Esophagus squamous epithelium (tissue), 5 donors: ENCODE data around the gene CHKB. TPM values are rescaled to one million over a fixed set of nuclear protein-coding genes. Genes with fewer than 3 reads are reported as not detected.

Source experiments
- DNase-seq: peaks from one replicate; lab custom pipeline; 2025; lab: John Stamatoyannopoulos, UW
- H3K27ac ChIP-seq, 4 donors: fragments of 200-600 bp; sonication (generic); one replicate each; pipeline ENCODE4 v1.5.1; 2016 to 2019; ENCODE audit warnings: mild to moderate bottlenecking in 1 of 4
- H3K27me3 ChIP-seq, 4 donors: fragments of 200-600 bp; sonication (generic); 1 replicate in 3 of 4; 2 replicates in 1 of 4; pipeline versions ENCODE4 v1.5.1 to v1.6.0; 2017 to 2021; ENCODE audit warnings: antibody characterized with exemption in 1 of 4
- H3K36me3 ChIP-seq, 3 donors: fragments of 200-600 bp; sonication (generic); one replicate each; pipeline ENCODE4 v1.5.1; 2016 to 2019
- H3K4me1 ChIP-seq, 3 donors: fragments of 200-600 bp; sonication (generic); one replicate each; pipeline ENCODE4 v1.5.1; 2017 to 2019
- H3K4me3 ChIP-seq, 4 donors: fragments of 200-600 bp; sonication (generic); 1 replicate in 3 of 4; 2 replicates in 1 of 4; pipeline ENCODE4 v1.5.1; 2016 to 2019; ENCODE audit warnings: mild to moderate bottlenecking in 2 of 4, moderate library complexity in 1 of 4
- H3K9me3 ChIP-seq, 3 donors: fragments of 200-600 bp; sonication (generic); one replicate each; pipeline ENCODE4 v1.5.1; 2016 to 2019
- POLR2A ChIP-seq, 4 donors: fragments of 450-650 bp; IDR thresholded peaks; one replicate each; pipeline ENCODE4 v1.6.1; 2017; ENCODE audit warnings: antibody characterized with exemption in 4 of 4, mild to moderate bottlenecking in 4 of 4, moderate library complexity in 3 of 4
- WGBS, 2 donors: methylation state at CpG; one replicate each; pipeline ENCODE4 v1.1.5; 2018; 5-methylcytosine and 5-hydroxymethylcytosine counted together
- intact Hi-C: fragments of 100-400 bp; cut with DNase I; formaldehyde crosslinking; loops from one replicate; pipeline ENCODE4 v1.15.0; 2022
- total RNA-seq, 4 donors: library from RNA; depleted of rRNA; stranded (reverse); fragments of >200 nt; gene quantifications; one replicate each; pipeline ENCODE4 v1.1.0, GENCODE V29; 2016
- TF ChIP-seq, protein P1 (sequence below), 6 experiments: fragments of 450-650 bp in 4 of 6; fragments of 200-600 bp in 2 of 6; sonication (generic) in 2 of 6; IDR thresholded peaks; one replicate each; pipeline ENCODE4 v1.5.1; 2016 to 2019; ENCODE audit warnings: antibody characterized with exemption in 6 of 6, mild to moderate bottlenecking in 4 of 6, moderate library complexity in 4 of 6
- donor health status: DM: yes; HTN: yes; CAD: no.

CHKB gene
- total RNA-seq, 4 donors from 2014 or later = 16.7 to 51.2 (median 35.4) TPM

GRCh38 chr22:50600967-50601668, 18.5 kb upstream of the CHKB start:
- Histone ChIP-seq H3K36me3 (no peaks in the 10 kb centered on the region), H3K27ac (no peak overlapping the region), H3K9me3 (no peaks in the 10 kb centered on the region), H3K27me3 (peaks cover 0 to 82% (median 2%) of the 10 kb centered on the region in 4 donors), H3K4me3 (peak overlapping the region; percentile 31 to 63 (median 45)), H3K4me1 (peaks cover 0 to 22% (median 13%) of the 10 kb centered on the region in 3 donors)
- TF ChIP-seq, protein P1, sequence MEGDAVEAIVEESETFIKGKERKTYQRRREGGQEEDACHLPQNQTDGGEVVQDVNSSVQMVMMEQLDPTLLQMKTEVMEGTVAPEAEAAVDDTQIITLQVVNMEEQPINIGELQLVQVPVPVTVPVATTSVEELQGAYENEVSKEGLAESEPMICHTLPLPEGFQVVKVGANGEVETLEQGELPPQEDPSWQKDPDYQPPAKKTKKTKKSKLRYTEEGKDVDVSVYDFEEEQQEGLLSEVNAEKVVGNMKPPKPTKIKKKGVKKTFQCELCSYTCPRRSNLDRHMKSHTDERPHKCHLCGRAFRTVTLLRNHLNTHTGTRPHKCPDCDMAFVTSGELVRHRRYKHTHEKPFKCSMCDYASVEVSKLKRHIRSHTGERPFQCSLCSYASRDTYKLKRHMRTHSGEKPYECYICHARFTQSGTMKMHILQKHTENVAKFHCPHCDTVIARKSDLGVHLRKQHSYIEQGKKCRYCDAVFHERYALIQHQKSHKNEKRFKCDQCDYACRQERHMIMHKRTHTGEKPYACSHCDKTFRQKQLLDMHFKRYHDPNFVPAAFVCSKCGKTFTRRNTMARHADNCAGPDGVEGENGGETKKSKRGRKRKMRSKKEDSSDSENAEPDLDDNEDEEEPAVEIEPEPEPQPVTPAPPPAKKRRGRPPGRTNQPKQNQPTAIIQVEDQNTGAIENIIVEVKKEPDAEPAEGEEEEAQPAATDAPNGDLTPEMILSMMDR (IDR thresholded peaks at IDR 0.05) = no peak
- TF ChIP-seq POLR2A (IDR thresholded peaks at IDR 0.05) = no peak
- no peak for DNase-seq
- intact Hi-C loops = no loop called here
- WGBS, 2 donors = 40% methylated on average over 1 of the region's 52 CpGs; no CpG with 5 or more reads in 1 of the 2 donors

DNA sequence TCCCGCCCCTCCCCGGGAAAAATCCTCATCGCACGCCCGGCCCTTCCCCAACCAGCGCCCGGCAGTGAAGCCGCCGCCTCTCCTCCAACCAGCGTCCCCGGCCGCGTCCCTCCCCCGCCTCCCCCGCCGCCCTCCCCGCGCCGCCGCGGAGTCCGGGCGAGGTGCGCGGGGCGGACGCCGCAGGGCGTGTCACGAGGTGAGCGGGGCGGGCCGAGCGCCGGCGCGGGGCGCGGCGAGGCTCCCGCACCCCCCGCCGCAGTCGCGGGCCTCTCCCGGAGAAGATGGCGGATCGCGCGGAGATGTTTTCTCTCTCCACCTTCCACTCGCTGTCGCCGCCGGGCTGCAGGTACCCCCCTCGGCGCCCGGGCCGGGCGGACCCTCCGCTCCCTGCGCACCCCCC, 17.9 kb upstream of the CHKB start, which contains the start of gene MAPK8IP2:
MAPK8IP2 (plus strand) TSS at position 256 of the 400 bp plus-strand sequence; CDS start at position 282, 26 bp downstream.
- Histone ChIP-seq H3K4me3 (peak within 1 kb of the TSS; percentile 31 to 63 (median 45)), H3K27me3 (peaks cover 0 to 76% (median 2%) of the 10 kb centered on the region in 4 donors), H3K36me3 (no peaks in the 10 kb centered on the region), H3K4me1 (peaks cover 0 to 22% (median 13%) of the 10 kb centered on the region in 3 donors), H3K9me3 (no peaks in the 10 kb centered on the region), H3K27ac (no peak within 1 kb of the TSS)
- DNase-seq = no peak
- no peak for TF ChIP-seq POLR2A (IDR thresholded peaks at IDR 0.05)
- TF ChIP-seq, protein P1 (IDR thresholded peaks at IDR 0.05) = no peak
- intact Hi-C loops = no loop called here
- no CpG with 5 or more reads among the region's 61 CpGs for WGBS, 2 donors

- Histone ChIP-seq H3K36me3 (no peaks in the 10 kb centered on the region), H3K27me3 (peaks cover 0 to 70% (median 2%) of the 10 kb centered on the region in 4 donors), H3K9me3 (no peaks in the 10 kb centered on the region), H3K27ac (no peak overlapping the region), H3K4me3 (peak overlapping the region; percentile 31 to 63 (median 45)), H3K4me1 (peaks cover 0 to 22% (median 13%) of the 10 kb centered on the region in 3 donors)
- WGBS, 2 donors = 53 to 74% methylated on average over 5 to 16 of the region's 52 CpGs
- no peak for DNase-seq
- TF ChIP-seq, protein P1 (IDR thresholded peaks at IDR 0.05) = no peak
- no peak for TF ChIP-seq POLR2A (IDR thresholded peaks at IDR 0.05)
- intact Hi-C loops = no loop called here
These were observed 17.3 kb upstream of the CHKB start for GRCh38 chr22:50599816-50600455.

DNA sequence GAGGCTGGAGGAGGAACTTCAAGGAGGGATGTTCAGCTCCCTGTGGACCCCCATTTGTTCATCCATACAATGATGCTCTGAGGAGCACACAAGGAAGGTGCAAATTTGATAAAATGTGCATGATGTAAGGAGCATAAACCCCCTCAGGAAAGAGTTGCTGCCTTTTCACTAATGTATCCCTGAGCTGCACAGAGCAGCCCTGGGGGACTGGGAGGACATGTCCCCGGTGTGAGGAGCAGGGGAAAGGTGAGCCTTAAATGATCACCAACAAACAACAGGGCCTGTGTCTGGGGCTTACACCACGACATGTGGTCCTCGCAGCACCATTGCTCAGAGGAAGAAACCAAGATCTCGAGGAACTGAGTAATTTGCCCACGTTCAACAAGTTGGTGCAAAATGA, 14.4 kb upstream of the CHKB start:
- no peak for DNase-seq
- Histone ChIP-seq H3K27me3 (peaks cover 0 to 42% (median 2%) of the 10 kb centered on the region in 4 donors), H3K27ac (no peak overlapping the region), H3K4me1 (peaks cover 0 to 16% (median 13%) of the 10 kb centered on the region in 3 donors), H3K4me3 (no peak overlapping the region), H3K9me3 (no peaks in the 10 kb centered on the region), H3K36me3 (no peaks in the 10 kb centered on the region)
- no peak for TF ChIP-seq POLR2A (IDR thresholded peaks at IDR 0.05)
- intact Hi-C loops = no loop called here
- 80 to 96% methylated on average over 5 of the region's 5 CpGs for WGBS, 2 donors

DNA sequence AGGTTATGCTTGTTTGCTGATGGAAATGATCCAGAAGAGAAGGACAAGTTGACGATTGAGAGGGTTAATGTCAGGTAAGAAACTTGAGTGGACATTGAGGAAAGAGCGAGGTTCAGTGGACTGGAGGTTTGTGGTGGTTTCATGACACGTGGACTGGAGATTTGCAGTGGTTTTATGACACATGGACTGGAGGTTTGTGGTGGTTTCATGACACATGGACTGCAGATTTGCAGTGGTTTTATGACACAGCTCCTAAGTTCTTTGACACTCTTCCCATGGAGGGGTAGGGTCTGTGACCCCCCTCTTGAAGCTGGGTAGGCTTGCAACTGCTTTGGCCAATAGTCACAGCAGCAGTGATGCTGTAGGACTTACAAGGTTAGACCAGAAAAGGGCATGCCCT, 12.5 kb upstream of the CHKB start:
- H3K27ac ChIP-seq = no peak overlapping the region
- intact Hi-C loops = no loop called here
- H3K36me3 ChIP-seq = no peaks in the 10 kb centered on the region
- H3K4me3 ChIP-seq = no peak overlapping the region
- no peak for DNase-seq
- no peaks in the 10 kb centered on the region for H3K9me3 ChIP-seq
- H3K4me1 ChIP-seq = peaks cover 0 to 7% (median 1%) of the 10 kb centered on the region in 3 donors
- H3K27me3 ChIP-seq = peaks cover 0 to 23% (median 0%) of the 10 kb centered on the region in 4 donors
- WGBS, 2 donors = 83 to 94% methylated on average over 3 of the region's 3 CpGs
- TF ChIP-seq, protein P1 (IDR thresholded peaks at IDR 0.05) = no peak
- no peak for TF ChIP-seq POLR2A (IDR thresholded peaks at IDR 0.05)
